WTC11 (cell line): ENCODE measurements around the gene MAP3K2. TPM values are rescaled to one million over a fixed set of nuclear protein-coding genes. Genes with fewer than 3 reads are reported as not detected.

ENCODE experiments used
- ATAC-seq: fragments of 200-7000 bp; cut with Tn5 transposase; 2 replicates; pipeline ENCODE4 v1.10.0; 2021; ENCODE audit warnings: mild to moderate bottlenecking, moderate library complexity
- Bru-seq: library from RNA; stranded (reverse); fragments of 400-500 nt; gene quantifications from one replicate; lab custom pipeline; 2021; lab: Mats Ljungman, UMichigan
- CTCF ChIA-PET: fragments of 300-600 bp; sonication (Branson Sonifier 250); formaldehyde crosslinking; loops from one replicate; lab custom pipeline; 2021; ENCODE audit warnings: antibody characterized with exemption; lab: Charles Lee
- POLR2A ChIA-PET: fragments of 350-600 bp; sonication (Branson Sonifier 250); formaldehyde crosslinking; loops from one replicate; lab custom pipeline; 2021; ENCODE audit warnings: antibody characterized with exemption; lab: Charles Lee
- DNase-seq: peaks from one replicate; pipeline ENCODE4 v3.0.0; 2021; ENCODE audit warnings: low spot score
- H3K27ac Mint-ChIP-seq: 2 replicates; pipeline ENCODE4 v1.8.0; 2021; ENCODE audit warnings: mixed read lengths
- H3K27me3 Mint-ChIP-seq: 2 replicates; pipeline ENCODE4 v1.8.0; 2021; ENCODE audit warnings: low read depth, mild to moderate bottlenecking, moderate library complexity, mixed read lengths
- H3K36me3 Mint-ChIP-seq: 2 replicates; pipeline ENCODE4 v1.8.0; 2021; ENCODE audit warnings: mixed read lengths
- H3K4me1 Mint-ChIP-seq: 2 replicates; pipeline ENCODE4 v1.8.0; 2022; ENCODE audit warnings: mixed read lengths
- H3K4me3 Mint-ChIP-seq: 2 replicates; pipeline ENCODE4 v1.8.0; 2021; ENCODE audit warnings: mild to moderate bottlenecking, moderate library complexity, mixed read lengths
- H3K9me3 Mint-ChIP-seq: 2 replicates; pipeline ENCODE4 v1.8.0; 2021; ENCODE audit warnings: mixed read lengths
- ARID4B ChIP-seq: sonication (generic); formaldehyde crosslinking; IDR thresholded peaks from 2 replicates; pipeline ENCODE4 v1.8.0; 2023; ENCODE audit warnings: missing genetic modification reagents, mild to moderate bottlenecking, borderline replicate concordance
- ATF1 ChIP-seq: sonication (generic); formaldehyde crosslinking; IDR thresholded peaks from 2 replicates; pipeline ENCODE4 v1.8.1; 2023; ENCODE audit warnings: mild to moderate bottlenecking, moderate library complexity, missing genetic modification reagents
- ATF3 ChIP-seq: sonication (generic); formaldehyde crosslinking; conservative IDR thresholded peaks from 2 replicates; pipeline ENCODE4 v1.8.1; 2022; ENCODE audit warnings: mild to moderate bottlenecking, missing genetic modification reagents
- E2F1 ChIP-seq: sonication (generic); formaldehyde crosslinking; IDR thresholded peaks from 2 replicates; pipeline ENCODE4 v1.8.0; 2022; ENCODE audit warnings: mild to moderate bottlenecking, missing genetic modification reagents
- ESRRA ChIP-seq: sonication (generic); formaldehyde crosslinking; IDR thresholded peaks from 2 replicates; pipeline ENCODE4 v1.8.1; 2022; ENCODE audit warnings: mild to moderate bottlenecking, missing genetic modification reagents, borderline replicate concordance
- FOXP4 ChIP-seq: sonication (generic); formaldehyde crosslinking; IDR thresholded peaks from 2 replicates; pipeline ENCODE4 v1.8.0; 2022; ENCODE audit warnings: mild to moderate bottlenecking, missing genetic modification reagents
- IRF2 ChIP-seq: sonication (generic); formaldehyde crosslinking; IDR thresholded peaks from 2 replicates; pipeline ENCODE4 v1.8.0; 2022; ENCODE audit warnings: low read depth, missing genetic modification reagents, borderline replicate concordance
- JAZF1 ChIP-seq: fragments of 250-450 bp; sonication (Bioruptor Pico); IDR thresholded peaks from 2 replicates; pipeline ENCODE4 v1.9.0; 2021; ENCODE audit warnings: moderate library complexity, mild to moderate bottlenecking, inconsistent platforms
- MLX ChIP-seq: sonication (generic); formaldehyde crosslinking; IDR thresholded peaks from 2 replicates; pipeline ENCODE4 v1.8.1; 2023; ENCODE audit warnings: mild to moderate bottlenecking, missing genetic modification reagents, moderate library complexity
- NR2C2 ChIP-seq: sonication (generic); formaldehyde crosslinking; IDR thresholded peaks from 2 replicates; pipeline ENCODE4 v1.8.0; 2022; ENCODE audit warnings: mild to moderate bottlenecking, missing genetic modification reagents
- PREB ChIP-seq: sonication (generic); formaldehyde crosslinking; IDR thresholded peaks from 2 replicates; pipeline ENCODE4 v1.8.1; 2022; ENCODE audit warnings: mild to moderate bottlenecking, missing genetic modification reagents, moderate library complexity, borderline replicate concordance
- PRRX2 ChIP-seq: fragments of 250-450 bp; sonication (Bioruptor Pico); IDR thresholded peaks from 2 replicates; pipeline ENCODE4 v1.8.0; 2021; ENCODE audit warnings: mild to moderate bottlenecking
- RELA ChIP-seq: sonication (generic); formaldehyde crosslinking; IDR thresholded peaks from 2 replicates; pipeline ENCODE4 v1.8.1; 2022; ENCODE audit warnings: missing genetic modification reagents, mild to moderate bottlenecking, borderline replicate concordance
- SOX15 ChIP-seq: fragments of 250-450 bp; sonication (Bioruptor Pico); IDR thresholded peaks from 2 replicates; pipeline ENCODE4 v1.9.0; 2021; ENCODE audit warnings: mild to moderate bottlenecking
- SP1 ChIP-seq: sonication (generic); formaldehyde crosslinking; conservative IDR thresholded peaks from 2 replicates; pipeline ENCODE4 v1.8.1; 2022; ENCODE audit warnings: missing genetic modification reagents
- TEAD1 ChIP-seq: sonication (generic); formaldehyde crosslinking; IDR thresholded peaks from 2 replicates; pipeline ENCODE4 v1.8.0; 2022; ENCODE audit warnings: mild to moderate bottlenecking, missing genetic modification reagents
- TEAD4 ChIP-seq: sonication (generic); formaldehyde crosslinking; IDR thresholded peaks from 2 replicates; pipeline ENCODE4 v1.8.0; 2022; ENCODE audit warnings: mild to moderate bottlenecking, missing genetic modification reagents
- ZBTB43 ChIP-seq: sonication (generic); formaldehyde crosslinking; IDR thresholded peaks from 2 replicates; pipeline ENCODE4 v1.8.1; 2023; ENCODE audit warnings: mild to moderate bottlenecking, missing genetic modification reagents
- ZNF232 ChIP-seq: sonication (generic); formaldehyde crosslinking; IDR thresholded peaks from 2 replicates; pipeline ENCODE4 v1.8.0; 2022; ENCODE audit warnings: mild to moderate bottlenecking, missing genetic modification reagents
- ZNF263 ChIP-seq: sonication (generic); formaldehyde crosslinking; IDR thresholded peaks from 2 replicates; pipeline ENCODE4 v1.8.1; 2022; ENCODE audit warnings: low read depth, mild to moderate bottlenecking, moderate library complexity, missing genetic modification reagents
- ZNF317 ChIP-seq: sonication (generic); formaldehyde crosslinking; IDR thresholded peaks from 2 replicates; pipeline ENCODE4 v1.8.1; 2023; ENCODE audit warnings: low read depth, mild to moderate bottlenecking, moderate library complexity, missing genetic modification reagents, borderline replicate concordance
- ZNF396 ChIP-seq: fragments of 250-450 bp; sonication (Bioruptor Pico); IDR thresholded peaks from 2 replicates; pipeline ENCODE4 v1.8.0; 2021; ENCODE audit warnings: mild to moderate bottlenecking, moderate library complexity, borderline replicate concordance
- ZNF512 ChIP-seq: sonication (generic); formaldehyde crosslinking; IDR thresholded peaks from 2 replicates; pipeline ENCODE4 v1.8.1; 2022; ENCODE audit warnings: missing genetic modification reagents, borderline replicate concordance
- long read RNA-seq, 3 experiments: library from RNA in 1 of 3; library from capped mRNA in 1 of 3; library from polyadenylated mRNA in 1 of 3; unstranded in 2 of 3; stranded (forward) in 1 of 3; transcript quantifications; one replicate each; pipeline ENCODE4 v2.0.0, GENCODE V29; 2021
- total RNA-seq: library from RNA; stranded (reverse); gene quantifications from 3 replicates; pipeline ENCODE4 v1.2.3, GENCODE V29; 2021

Gene MAP3K2
- 26.9 to 31.7 TPM (median 31.3 TPM) in 3 replicates for total RNA-seq
- Bru-seq, nascent RNA = percentile 77 among the genes with signal in this experiment
- long read RNA-seq, experiment 1, partial matches to known transcripts = 7 of 65 reads
- long read RNA-seq, experiment 1, other reads (novel, unspliced or antisense) = 58 of 65 reads
- long read RNA-seq, experiment 2, partial matches to known transcripts = 0 of 17 reads
- long read RNA-seq, experiment 2, other reads (novel, unspliced or antisense) = 17 of 17 reads
- long read RNA-seq, experiment 3 = 0 reads

GRCh38 chr2:127387655-127388422 lies at the start of gene MAP3K2:
MAP3K2 (minus strand) TSS chr2:127387975; CDS start chr2:127343129, 44,846 bp downstream.
- ATAC-seq (peak; percentile 89), DNase-seq (peak; percentile 94)
- Mint-ChIP-seq H3K27me3 (no peaks in the 10 kb centered on the region; the same call in 1 of the 2 replicates), H3K4me1 (peaks cover 25% of the 10 kb centered on the region), H3K27ac (peak within 1 kb of the TSS; percentile 96), H3K36me3 (peaks cover 3% of the 10 kb centered on the region; the same call in 1 of the 2 replicates), H3K9me3 (peaks cover 4% of the 10 kb centered on the region; the same call in 1 of the 2 replicates), H3K4me3 (peak within 1 kb of the TSS; percentile 93)
- ChIA-PET CTCF (interaction anchor here (0.9 to 2.5 kb wide), 4 partner anchors 28 to 91 kb away, joined by 3 to 13 read pairs (median 4); no protein-coding TSS in a partner anchor), POLR2A (no interaction called here)
- TF ChIP-seq TEAD1 = no peak
- TF ChIP-seq E2F1 = no peak
- TF ChIP-seq ESRRA = no peak
- no peak for TF ChIP-seq ZNF396 (CRISPR knock-in tag)
- no peak for TF ChIP-seq ZBTB43 (CRISPR knock-in tag)
- TF ChIP-seq RELA (CRISPR knock-in tag) = no peak
- no peak for TF ChIP-seq PRRX2 (CRISPR knock-in tag)
- TF ChIP-seq JAZF1 (CRISPR knock-in tag) = no peak
- TF ChIP-seq ZNF232 (CRISPR knock-in tag) = no peak
- TF ChIP-seq ATF1 (CRISPR knock-in tag) = no peak; the same call in 1 of the 2 replicates
- TF ChIP-seq ATF3 (CRISPR knock-in tag) = no peak
- no peak for TF ChIP-seq NR2C2 (CRISPR knock-in tag)
- no peak for TF ChIP-seq IRF2 (CRISPR knock-in tag)
- peak; percentile 4; the same call in 1 of the 2 replicates for TF ChIP-seq ARID4B (CRISPR knock-in tag)
- no peak for TF ChIP-seq MLX
- TF ChIP-seq ZNF512 = no peak
- 0 out of 2 replicates have a peak, but pooled peaks have one; percentile 21 for TF ChIP-seq ZNF263 (CRISPR knock-in tag)
- no peak for TF ChIP-seq SOX15 (CRISPR knock-in tag)
- no peak for TF ChIP-seq ZNF317
- TF ChIP-seq PREB (CRISPR knock-in tag) = no peak; the same call in 1 of the 2 replicates
- TF ChIP-seq TEAD4 (CRISPR knock-in tag) = no peak
- no peak; the same call in 1 of the 2 replicates for TF ChIP-seq SP1 (CRISPR knock-in tag)
- TF ChIP-seq FOXP4 = no peak
